Heart left ventricle (tissue), 16 donors: ENCODE data around the gene PCSK4. TPM values are rescaled to one million over a fixed set of nuclear protein-coding genes. Genes with fewer than 3 reads are reported as not detected.

Source experiments
- ATAC-seq, 4 donors: fragments of 200-7000 bp; cut with Tn5 transposase; one replicate each; pipeline ENCODE4 v1.9.1; 2020 to 2022; ENCODE audit warnings: moderate library complexity in 4 of 4, mild to moderate bottlenecking in 3 of 4, moderate number of reproducible peaks in 1 of 4
- DNase-seq, 5 donors: peaks; one replicate each; pipeline ENCODE4 v3.0.0-alpha.2; 2020
- H3K27ac ChIP-seq, 12 donors: fragments of 200-600 bp; sonication (generic) in 4 of 12; one replicate each; pipeline versions ENCODE4 v1.5.0 to v1.8.0; 2016 to 2022; ENCODE audit warnings: mild to moderate bottlenecking in 2 of 12
- H3K27me3 ChIP-seq, 9 donors: fragments of 200-600 bp; sonication (generic) in 2 of 9; one replicate each; pipeline versions ENCODE4 v1.5.1 to v1.8.0; 2016 to 2022; ENCODE audit warnings: mild to moderate bottlenecking in 3 of 9
- H3K36me3 ChIP-seq, 9 donors: fragments of 200-600 bp; sonication (generic) in 2 of 9; one replicate each; pipeline versions ENCODE4 v1.5.0 to v1.8.0; 2018 to 2022; ENCODE audit warnings: mild to moderate bottlenecking in 2 of 9
- H3K4me1 ChIP-seq, 12 donors: fragments of 200-600 bp; sonication (generic) in 4 of 12; one replicate each; pipeline versions ENCODE4 v1.5.0 to v1.8.0; 2016 to 2022; ENCODE audit warnings: mild to moderate bottlenecking in 3 of 12
- H3K4me3 ChIP-seq, 12 donors: fragments of 200-600 bp; sonication (generic) in 4 of 12; one replicate each; pipeline versions ENCODE4 v1.5.0 to v1.8.0; 2017 to 2022; ENCODE audit warnings: mild to moderate bottlenecking in 9 of 12, moderate library complexity in 4 of 12
- H3K9me3 ChIP-seq, 12 donors: fragments of 200-600 bp; sonication (generic) in 4 of 12; one replicate each; pipeline versions ENCODE4 v1.5.0 to v1.8.0; 2016 to 2022; ENCODE audit warnings: mild to moderate bottlenecking in 1 of 12
- POLR2A ChIP-seq, 2 donors: fragments of 450-650 bp; IDR thresholded peaks; one replicate each; pipeline ENCODE4 v1.6.1; 2017; ENCODE audit warnings: antibody characterized with exemption in 2 of 2, mild to moderate bottlenecking in 2 of 2, moderate library complexity in 2 of 2
- WGBS, 4 donors: extraction: QIAGEN DNeasy Blood & Tissue Kit in 2 of 4; methylation state at CpG; one replicate each; pipeline versions ENCODE4 v1.1.5 to v1.1.7; 2013 to 2018; 5-methylcytosine and 5-hydroxymethylcytosine counted together
- intact Hi-C, 10 donors: fragments of 100-400 bp; cut with DNase I; formaldehyde crosslinking; loops; one replicate each; pipeline versions ENCODE4 v1.11.1 to v1.14.2; 2022
- polyA plus RNA-seq, 2 donors: library from polyadenylated mRNA; stranded (reverse); fragments of 200-250 nt; gene quantifications; one replicate each; pipeline ENCODE4 v1.2.3, GENCODE V29; 2013
- total RNA-seq, 9 donors: library from RNA; depleted of rRNA in 2 of 9; stranded (reverse); fragments of >200 nt in 2 of 9; fragmentation: NEBNext Ultra II Directional in 3 of 9; extraction: Animal tissue kit (Norgen Biotek cat#: 25700) in 3 of 9; gene quantifications; one replicate each; pipeline versions ENCODE4 v1.1.0 to v1.2.4, GENCODE V29; 2016 to 2023
- TF ChIP-seq, protein P1 (sequence below), 12 donors: fragments of 200-600 bp; sonication (generic) in 4 of 12; IDR thresholded peaks; one replicate each; pipeline versions ENCODE4 v1.5.0 to v1.8.0; 2018 to 2022; ENCODE audit warnings: antibody characterized with exemption in 12 of 12, mild to moderate bottlenecking in 5 of 12
- donor health status: ischemic (EF 13 %, LVEDD 7.1; RV severe dilation, severe dysfunction).
- donor health status: healthy with polysubstance abuse.
- donor health status: DM: no; HTN: yes; CAD: no.
- donor health status: DM: no; HTN: no; CAD: no.
- donor health status: ischemic (EF 25% LVEDD 6.9; RV normal size, moderate dysfunction).
- donor health status: ischemic (EF 25% LVEDD 5.7; RV mildly dilated, moderate dysfunction).
- donor health status: healthy.
- donor health status: DM: yes; HTN: yes; CAD: no.
- donor health status: ischemic (EF 35%, LVEDD 5.7; RV mildly dilated, moderate dysfunction).
- donor health status: nonischemic (EF 11% LVEDD 7.7; RV severe dilation, severe dysfunction).
- donor health status: DM: yes; HTN: yes; CAD: no.
- donor health status: PGD.
- donor health status: ischemic (EF 29% LVEDD 5.4; RV normal size, mild dysfunction).
- donor health status: nonischemic (EF 23%, LVEDD 6.1; RV moderate dilation, normal function).

The PCSK4 gene
- total and polyA plus RNA-seq, 11 donors, result 0.31 to 1.9 (median 1.2) TPM

- Histone ChIP-seq H3K27me3 (no peaks in the 10 kb centered on the region), H3K9me3 (no peaks in the 10 kb centered on the region), H3K36me3 (peaks cover 0 to 68% (median 60%) of the 10 kb centered on the region in 9 donors), H3K27ac (no peak overlapping the region), H3K4me3 (no peak overlapping the region), H3K4me1 (peaks cover 2 to 26% (median 19%) of the 10 kb centered on the region in 12 donors)
- no peak for ATAC-seq
- intact Hi-C loops, result loop anchor here in 1 of 10 donors (5.0 kb wide), 1 partner anchor 158 kb away; the partner anchor contains the start of gene FAM174C
- DNase-seq, result no peak
- TF ChIP-seq POLR2A (IDR thresholded peaks at IDR 0.05), result no peak
- TF ChIP-seq, protein P1, sequence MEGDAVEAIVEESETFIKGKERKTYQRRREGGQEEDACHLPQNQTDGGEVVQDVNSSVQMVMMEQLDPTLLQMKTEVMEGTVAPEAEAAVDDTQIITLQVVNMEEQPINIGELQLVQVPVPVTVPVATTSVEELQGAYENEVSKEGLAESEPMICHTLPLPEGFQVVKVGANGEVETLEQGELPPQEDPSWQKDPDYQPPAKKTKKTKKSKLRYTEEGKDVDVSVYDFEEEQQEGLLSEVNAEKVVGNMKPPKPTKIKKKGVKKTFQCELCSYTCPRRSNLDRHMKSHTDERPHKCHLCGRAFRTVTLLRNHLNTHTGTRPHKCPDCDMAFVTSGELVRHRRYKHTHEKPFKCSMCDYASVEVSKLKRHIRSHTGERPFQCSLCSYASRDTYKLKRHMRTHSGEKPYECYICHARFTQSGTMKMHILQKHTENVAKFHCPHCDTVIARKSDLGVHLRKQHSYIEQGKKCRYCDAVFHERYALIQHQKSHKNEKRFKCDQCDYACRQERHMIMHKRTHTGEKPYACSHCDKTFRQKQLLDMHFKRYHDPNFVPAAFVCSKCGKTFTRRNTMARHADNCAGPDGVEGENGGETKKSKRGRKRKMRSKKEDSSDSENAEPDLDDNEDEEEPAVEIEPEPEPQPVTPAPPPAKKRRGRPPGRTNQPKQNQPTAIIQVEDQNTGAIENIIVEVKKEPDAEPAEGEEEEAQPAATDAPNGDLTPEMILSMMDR (IDR thresholded peaks at IDR 0.05), result no peak
- 88 to 92% (median 90%) methylated on average over 21 of the region's 21 CpGs for WGBS, 4 donors
These were observed 54.7 kb downstream of the PCSK4 start for GRCh38 chr19:1435378-1435989.

- WGBS, 4 donors, result 86 to 94% (median 87%) methylated on average over 23 to 39 of the region's 39 CpGs
- Histone ChIP-seq H3K27ac (no peak overlapping the region), H3K4me3 (no peak overlapping the region), H3K9me3 (no peaks in the 10 kb centered on the region), H3K4me1 (peaks cover 2 to 25% (median 13%) of the 10 kb centered on the region in 12 donors), H3K36me3 (peaks cover 0 to 67% (median 60%) of the 10 kb centered on the region in 9 donors), H3K27me3 (no peaks in the 10 kb centered on the region)
- TF ChIP-seq POLR2A (IDR thresholded peaks at IDR 0.05), result no peak
- TF ChIP-seq, protein P1 (IDR thresholded peaks at IDR 0.05), result no peak
- DNase-seq (no peak), ATAC-seq (no peak)
- intact Hi-C loops, result loop anchor here in 1 of 10 donors (5.0 kb wide), 1 partner anchor 157 kb away; the partner anchor contains the start of gene FAM174C
These were observed 55.5 kb downstream of the PCSK4 start for GRCh38 chr19:1434577-1435060.

DNA sequence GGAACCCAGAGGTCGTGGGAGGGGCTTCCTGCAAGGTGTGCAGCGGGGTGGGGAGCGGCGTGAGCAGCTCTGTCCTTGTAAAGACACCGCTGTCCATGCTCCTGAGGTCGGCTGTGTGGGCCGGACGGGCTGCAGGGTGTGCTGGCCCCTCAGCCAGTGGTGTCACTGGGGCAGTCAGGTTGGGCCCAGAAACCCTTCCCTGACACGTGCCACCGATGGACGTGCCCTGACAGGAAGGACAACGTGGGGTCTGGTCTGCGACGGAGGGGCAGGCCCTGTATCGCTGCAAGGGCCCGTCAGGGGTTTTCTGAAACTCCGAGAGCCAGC, 56.1 kb downstream of the PCSK4 start:
- no peak overlapping the region for H3K4me3 ChIP-seq
- H3K27me3 ChIP-seq, result no peaks in the 10 kb centered on the region
- H3K4me1 ChIP-seq, result peaks cover 0 to 25% (median 8%) of the 10 kb centered on the region in 12 donors
- H3K36me3 ChIP-seq, result peaks cover 0 to 69% (median 63%) of the 10 kb centered on the region in 9 donors
- intact Hi-C loops, result no loop called here
- WGBS, 4 donors, result 93 to 98% (median 96%) methylated on average over 15 to 17 of the region's 17 CpGs
- H3K27ac ChIP-seq, result no peak overlapping the region
- no peak for ATAC-seq
- H3K9me3 ChIP-seq, result no peaks in the 10 kb centered on the region
- TF ChIP-seq, protein P1 (IDR thresholded peaks at IDR 0.05), result no peak
- TF ChIP-seq POLR2A (IDR thresholded peaks at IDR 0.05), result no peak
- DNase-seq, result no peak

GRCh38 chr19:1433119-1434039, 56.8 kb downstream of the PCSK4 start:
- Histone ChIP-seq H3K9me3 (no peaks in the 10 kb centered on the region), H3K27ac (no peak overlapping the region), H3K36me3 (peaks cover 0 to 75% (median 69%) of the 10 kb centered on the region in 9 donors), H3K27me3 (no peaks in the 10 kb centered on the region), H3K4me1 (peaks cover 0 to 27% (median 7%) of the 10 kb centered on the region in 12 donors), H3K4me3 (no peak overlapping the region)
- intact Hi-C loops, result no loop called here
- ATAC-seq, result no peak
- no peak for DNase-seq
- TF ChIP-seq, protein P1 (IDR thresholded peaks at IDR 0.05), result no peak
- TF ChIP-seq POLR2A (IDR thresholded peaks at IDR 0.05), result no peak
- WGBS, 4 donors, result 85 to 88% (median 87%) methylated on average over 29 to 47 of the region's 47 CpGs
